ENCODE results near the gene NET1.

- TF ChIP-seq POLR2AphosphoS5 (IDR thresholded peaks at IDR 0.05; ENCODE audit: borderline replicate concordance, low read depth, low read length) (no peak), EZH2 (IDR thresholded peaks at IDR 0.05) (no peak)
These were observed 42.8 kb upstream of the NET1 start for GRCh38 chr10:5369362-5370158.
